Activated CD4-positive, CD25-positive, alpha-beta regulatory T cell (primary cell): Measurements from ENCODE around the gene CSAD.
"Not testable (repeated sequence)": the region's sequence is repeated elsewhere in the genome, so short reads cannot be mapped to it uniquely, and the experiment has no call there.

Source experiments
- DNase-seq, 4 experiments: peaks; one replicate each; lab custom pipeline; 2025; lab: John Stamatoyannopoulos, UW

The CSAD gene

DNA sequence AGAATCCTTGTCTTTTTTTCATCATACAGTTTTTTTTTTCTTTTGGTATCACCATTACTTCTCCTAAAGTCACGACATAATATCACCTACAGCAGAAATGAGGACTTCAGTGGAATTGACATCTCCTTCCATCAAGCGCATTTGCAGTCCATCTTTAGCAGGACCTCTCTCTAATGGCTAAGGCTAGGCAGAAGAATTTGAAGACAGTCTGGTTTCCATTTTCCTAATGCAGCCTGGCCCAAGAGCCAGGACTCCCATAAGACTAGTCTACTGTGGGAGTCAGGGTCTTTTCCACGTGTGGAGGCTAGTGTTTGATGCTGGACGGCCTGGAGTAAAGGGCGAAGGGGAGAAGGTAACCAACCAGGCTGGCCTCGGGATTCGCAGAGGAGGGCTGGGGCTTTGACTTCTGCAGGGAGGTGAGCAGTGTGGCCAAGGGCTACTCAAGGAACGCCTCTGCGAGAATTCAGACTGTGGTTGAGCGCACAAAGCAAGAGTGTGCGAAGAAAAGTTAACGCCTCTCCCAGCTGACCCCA is 972 bp downstream of the CSAD start:
- DNase-seq: no peak

- DNase-seq: not testable (repeated sequence)
Observed at GRCh38 chr12:53178803-53179202, 1.9 kb downstream of the CSAD start.

DNA sequence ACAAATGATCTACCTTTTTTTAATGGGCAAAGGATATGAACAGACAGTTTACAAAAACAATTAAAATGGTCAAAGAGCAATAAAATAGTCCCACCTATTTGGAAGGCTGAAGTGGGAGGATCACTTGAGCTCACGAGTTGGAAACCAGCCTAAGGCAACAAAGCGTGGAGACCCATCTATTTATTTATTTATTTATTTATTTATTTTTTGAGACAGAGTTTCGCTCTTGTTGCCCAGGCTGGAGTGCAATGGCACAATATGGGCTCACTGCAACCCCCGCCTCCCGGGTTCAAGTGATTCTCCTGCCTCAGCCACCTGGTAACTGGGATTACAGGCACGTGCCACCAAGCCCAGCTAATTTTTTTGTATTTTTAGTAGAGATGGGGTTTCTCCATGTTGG is 3.3 kb downstream of the CSAD start:
- not testable (repeated sequence) for DNase-seq

DNA sequence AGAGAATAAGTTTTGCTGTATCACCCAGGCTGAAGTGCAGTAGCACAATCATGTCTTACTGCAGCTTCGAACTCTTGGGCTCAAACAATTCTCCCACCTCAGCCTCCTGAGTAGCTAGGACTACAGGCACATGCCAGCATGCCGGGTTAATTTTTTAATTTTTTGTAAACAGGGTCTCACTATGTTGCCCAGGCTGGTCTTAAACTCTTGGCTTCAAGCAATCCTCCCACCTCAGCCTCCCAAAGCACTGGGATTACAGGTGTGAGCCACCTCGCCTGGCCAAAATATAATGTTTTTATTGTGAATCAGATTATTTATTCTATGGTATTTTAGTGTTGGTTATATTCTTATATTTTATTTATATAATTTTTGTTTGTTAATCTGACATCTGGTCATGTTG is 4.0 kb downstream of the CSAD start:
- DNase-seq: no peak

DNA sequence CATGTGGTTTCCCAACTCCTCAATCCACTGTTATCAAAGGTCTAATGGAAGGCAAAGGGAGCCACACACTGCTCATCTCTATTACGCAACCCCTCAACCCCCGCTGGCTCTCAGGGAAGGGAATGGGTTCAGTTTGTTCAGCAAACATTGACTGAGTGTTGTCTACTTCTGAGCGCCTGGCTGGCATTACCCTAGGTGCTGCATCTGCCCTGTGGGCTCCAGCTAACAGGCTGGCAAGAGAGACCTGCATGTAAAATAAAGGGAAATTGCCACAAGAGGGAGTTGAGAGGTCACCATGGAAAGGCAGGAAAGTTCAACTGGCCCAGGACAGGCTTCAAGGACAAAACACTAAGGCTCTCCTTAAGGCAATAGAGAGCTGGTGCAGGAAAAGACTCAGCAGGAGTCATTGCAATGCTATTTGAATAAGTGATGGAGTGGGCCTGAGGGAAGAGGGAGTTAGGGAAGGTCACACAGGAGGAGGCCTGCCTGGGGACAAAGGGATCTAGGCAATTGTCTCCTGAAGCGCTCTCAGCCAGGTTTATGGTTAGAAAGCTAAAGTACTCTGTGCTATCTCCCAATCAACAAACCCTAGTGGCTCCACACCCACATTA is 5.7 kb downstream of the CSAD start:
- no peak for DNase-seq

- DNase-seq: no peak
Observed at GRCh38 chr12:53173085-53173715, 7.5 kb downstream of the CSAD start.

- DNase-seq: no peak
Observed at GRCh38 chr12:53172352-53172751, 8.4 kb downstream of the CSAD start.

DNA sequence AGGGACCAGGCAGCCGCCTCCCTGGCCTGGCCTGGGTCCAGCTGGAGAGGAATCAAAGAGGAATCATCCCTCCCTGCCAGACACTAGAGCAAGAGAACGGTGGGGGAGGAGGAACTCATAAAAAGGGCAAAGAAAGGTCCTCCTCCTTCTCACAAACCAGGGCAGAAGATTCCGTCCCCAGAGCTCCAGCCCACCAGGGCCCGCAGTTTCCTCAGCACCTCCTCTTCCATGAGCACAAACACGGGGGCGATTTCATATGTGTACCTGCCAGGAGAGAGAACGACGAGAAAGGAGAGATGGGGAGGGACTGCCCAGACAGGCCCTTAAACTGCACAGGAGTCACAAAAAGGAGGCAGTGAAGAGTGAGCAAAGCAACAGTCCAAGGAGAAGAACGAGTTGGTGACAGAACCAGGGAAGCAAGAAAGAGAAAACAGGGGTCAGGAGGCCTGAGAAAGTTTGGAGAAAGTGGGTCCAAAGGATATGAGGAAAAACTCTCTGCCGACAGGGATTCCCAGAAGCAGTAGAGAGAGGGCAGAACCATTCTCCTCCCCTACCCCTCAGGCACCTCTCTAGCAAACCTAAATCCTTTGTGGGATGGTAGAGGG is 8.9 kb downstream of the CSAD start:
- no peak for DNase-seq

GRCh38 chr12:53170876-53171724 is 9.6 kb downstream of the CSAD start:
- no peak for DNase-seq

DNA sequence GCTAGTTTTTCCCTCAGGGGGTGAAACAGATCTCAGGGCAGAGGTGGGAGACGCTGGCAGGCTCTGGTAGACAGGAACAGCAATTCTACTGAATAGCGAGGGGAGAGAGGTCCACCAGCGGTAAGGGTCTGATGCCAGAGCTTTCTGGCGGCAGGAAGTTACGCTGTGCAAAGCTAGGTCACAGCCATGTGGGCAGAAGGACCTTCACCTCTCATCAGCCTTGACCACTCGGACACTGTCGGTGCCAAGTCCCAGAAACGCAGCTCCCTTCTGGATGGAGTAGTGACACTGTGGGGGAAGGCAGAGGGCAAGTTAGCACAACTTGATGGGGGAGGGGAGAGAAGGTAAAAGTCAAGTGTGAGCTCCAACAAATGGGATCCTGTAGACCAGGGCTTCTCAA is 10.5 kb downstream of the CSAD start:
- DNase-seq: no peak

DNA sequence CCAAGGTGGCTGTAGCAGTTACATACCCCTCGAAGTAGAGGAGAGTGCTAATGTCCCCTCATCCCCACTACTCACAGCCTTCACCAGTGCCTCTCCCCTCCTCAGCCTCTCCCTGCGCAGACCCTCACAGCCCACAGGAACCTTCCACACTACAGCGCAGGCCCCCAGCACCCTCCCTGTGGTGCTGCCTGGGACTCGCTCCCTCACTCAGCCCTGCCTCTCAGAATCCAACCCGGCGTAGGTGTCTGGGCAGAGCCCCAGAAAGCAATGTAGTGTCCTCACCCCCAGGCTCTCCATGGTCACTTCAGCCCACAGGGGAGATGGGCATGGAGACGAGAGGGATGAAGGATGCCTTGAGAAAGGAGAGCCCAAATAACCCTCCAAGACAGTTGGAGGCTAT is 11.1 kb downstream of the CSAD start:
- no peak for DNase-seq

DNA sequence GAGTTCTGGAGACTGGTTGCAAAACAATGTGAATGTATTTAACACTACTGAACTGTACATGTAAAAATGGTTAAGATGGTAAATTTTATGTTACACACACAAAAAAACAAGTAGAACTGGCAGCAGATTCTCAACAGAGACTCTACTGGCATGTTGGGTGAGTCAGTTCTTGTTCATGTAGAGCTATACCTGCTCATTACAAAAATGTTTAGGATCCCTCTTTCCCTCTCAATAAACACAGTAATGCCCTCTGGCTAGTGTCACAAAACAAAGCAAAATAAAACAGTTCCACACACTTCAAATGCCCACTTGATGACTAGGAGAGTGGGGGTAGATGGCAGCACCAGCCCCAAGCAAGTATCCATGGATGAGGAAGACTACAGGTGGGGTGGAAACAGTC is 13.9 kb downstream of the CSAD start:
- no peak for DNase-seq

DNA sequence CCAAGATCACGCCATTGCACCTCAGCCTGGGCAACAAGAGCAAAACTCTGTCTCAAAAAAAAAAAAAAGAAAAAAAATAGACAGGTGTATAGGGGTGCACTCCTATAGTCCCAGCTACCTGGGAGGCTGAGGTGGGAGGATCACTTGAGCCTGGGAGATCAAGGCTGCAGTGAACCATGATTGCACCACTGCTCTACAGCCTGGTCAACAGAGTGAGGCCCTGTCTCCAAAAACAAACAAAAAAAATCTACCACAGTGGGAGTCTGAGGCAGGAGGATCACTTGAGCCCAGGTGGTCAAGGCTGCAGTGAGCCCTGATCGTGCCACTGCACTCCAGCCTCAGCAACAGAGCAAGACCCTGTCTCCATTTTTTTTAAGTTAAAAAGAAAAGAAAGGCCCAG is 17.7 kb downstream of the CSAD start:
- not testable (repeated sequence) for DNase-seq

DNA sequence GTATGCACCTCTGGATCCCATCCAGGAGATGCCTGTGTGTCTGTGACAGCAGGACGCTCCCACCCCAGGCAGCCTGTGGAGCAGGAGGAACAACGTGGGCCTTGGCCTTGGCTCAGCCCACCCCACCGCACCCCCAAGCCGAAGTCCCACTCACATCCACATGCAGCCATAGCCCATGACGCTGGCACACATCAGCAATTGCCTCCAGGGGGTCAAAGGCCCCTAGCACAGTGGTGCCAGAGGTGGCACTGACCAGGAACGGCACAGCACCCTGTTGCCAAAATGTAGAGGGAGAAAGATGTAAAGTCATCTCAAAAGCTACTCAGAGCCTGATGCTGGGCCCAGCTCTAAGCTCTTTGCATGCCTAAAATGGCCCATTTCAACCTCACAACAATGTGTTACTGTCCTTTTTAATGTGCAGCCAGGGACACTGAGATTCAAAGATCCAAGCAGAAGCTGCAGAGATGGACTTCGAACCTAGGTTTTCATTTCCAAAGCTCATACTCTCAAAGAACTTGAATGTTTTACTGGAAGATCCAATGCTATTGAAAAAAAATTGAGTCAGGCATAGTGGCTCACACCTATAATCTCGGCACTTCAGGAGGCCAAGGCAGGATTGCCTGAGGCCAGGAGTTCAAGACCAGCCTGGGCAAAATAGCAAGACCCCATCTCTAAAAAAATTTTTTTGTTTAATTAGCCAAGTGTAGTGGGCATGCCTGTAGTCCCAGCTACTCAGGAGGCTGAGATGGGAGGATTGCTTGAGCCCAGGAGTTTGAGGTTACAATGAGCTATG is 19.4 kb downstream of the CSAD start:
- no peak for DNase-seq

DNA sequence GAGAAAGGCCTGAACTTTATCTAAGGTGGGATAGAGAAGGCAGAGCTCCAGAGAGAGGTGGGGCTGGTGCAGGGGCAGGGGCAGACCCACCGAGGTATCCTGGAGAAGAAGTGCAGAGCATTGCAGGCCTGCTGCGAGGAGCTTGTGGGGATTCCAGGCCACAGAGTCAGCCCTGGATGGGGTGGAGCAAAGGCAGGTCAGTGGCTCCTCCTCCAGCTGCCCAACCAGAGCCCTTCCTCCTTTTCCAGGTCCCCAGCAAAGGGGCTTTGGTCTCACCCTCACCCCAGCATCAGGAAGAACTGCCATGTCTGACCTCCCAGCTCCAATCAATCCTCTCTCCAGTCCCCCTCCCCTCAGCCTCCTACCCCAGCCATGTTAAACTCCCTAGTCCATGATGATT is 20.1 kb downstream of the CSAD start:
- DNase-seq: no peak

DNA sequence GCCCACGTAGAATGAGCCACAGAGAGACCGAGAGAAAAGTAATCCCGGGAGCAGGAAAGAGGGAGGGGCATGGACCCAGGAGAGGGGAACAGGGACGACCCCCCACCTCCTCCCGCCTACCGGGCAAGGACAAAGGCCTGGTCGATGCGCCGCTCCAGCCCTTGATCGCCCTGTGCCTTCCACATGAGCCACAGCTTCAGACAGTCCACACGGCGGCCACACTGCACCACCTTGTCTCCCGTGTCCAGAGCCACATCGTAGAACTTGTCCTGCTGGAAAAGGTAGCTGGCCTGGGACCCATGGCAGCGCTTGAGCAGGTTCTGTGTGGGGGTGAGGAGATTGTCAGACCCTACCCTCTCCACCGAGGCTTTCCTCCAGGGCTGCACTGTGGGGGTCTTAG is 20.7 kb downstream of the CSAD start:
- DNase-seq: no peak

DNA sequence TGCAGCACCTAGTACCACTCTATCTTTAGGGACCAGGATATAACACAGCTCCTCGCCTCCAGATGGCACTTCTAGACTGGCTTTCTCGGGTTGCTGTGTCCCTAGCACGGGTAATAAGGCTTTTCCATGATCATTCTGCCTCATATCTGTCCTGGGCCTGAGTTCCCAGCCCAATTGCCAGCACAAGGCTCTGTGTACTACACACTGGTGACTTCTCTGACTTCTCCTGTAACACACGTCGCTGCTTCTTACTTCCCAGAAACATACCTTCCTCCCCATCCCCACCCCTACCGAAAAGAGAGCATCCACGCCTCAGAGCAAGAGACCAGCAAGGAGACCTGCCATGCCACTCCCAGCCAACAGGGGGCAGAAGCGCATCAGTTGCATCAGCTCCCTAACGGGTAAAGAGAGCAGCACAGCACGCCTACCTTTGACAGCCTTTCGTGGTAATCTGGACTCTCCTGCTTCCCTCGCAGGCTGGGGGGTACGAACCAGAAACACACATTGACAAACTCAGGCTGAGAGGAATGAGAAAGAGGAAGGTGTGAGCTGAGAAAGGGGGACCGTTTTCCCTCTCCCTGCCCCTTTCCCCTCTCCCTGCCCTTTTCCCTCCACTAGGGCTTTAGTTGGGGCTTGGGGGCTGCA is 21.4 kb downstream of the CSAD start:
- DNase-seq: peak; percentile 72 to 90 (median 82)

DNA sequence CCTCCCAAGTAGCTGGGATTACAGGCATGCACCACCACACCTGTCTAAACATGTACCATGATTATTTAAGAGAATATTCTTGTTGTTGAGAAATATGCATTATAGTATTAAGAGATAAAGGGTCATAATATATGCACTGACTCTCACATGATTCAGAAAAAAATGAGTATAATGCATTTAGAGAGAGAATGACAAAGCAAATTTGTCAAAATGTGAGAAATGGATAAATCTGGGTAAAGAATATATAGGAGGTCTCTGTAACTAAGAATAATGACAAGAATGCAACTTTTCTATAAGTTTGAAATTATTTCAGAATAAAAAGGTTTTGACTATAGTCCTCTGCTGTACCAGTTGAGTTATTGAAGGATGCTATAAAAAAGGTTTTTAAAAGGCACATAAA is 28.3 kb downstream of the CSAD start:
- no peak for DNase-seq

- no peak for DNase-seq
Observed at GRCh38 chr12:53151039-53151438, 29.7 kb downstream of the CSAD start.

DNA sequence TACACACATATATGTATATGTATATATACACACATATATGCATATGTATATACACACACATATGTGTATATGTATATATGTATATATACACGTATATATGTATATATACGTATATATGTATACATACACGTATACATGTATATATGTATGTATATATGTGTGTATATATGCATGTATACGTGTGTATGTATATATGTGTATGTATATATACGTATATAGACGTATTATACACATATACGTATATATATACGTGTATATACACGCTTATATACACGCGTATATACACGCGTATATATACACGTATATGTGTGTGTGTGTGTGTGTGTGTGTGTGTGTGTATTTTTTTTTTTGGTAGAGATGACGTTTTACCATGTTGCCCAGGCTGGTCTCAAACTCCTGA is 33.1 kb downstream of the CSAD start:
- no peak for DNase-seq

GRCh38 chr12:53147181-53147580 is 33.5 kb downstream of the CSAD start:
- DNase-seq: no peak
